Panc1 (cell line): ENCODE data around the gene SPATC1L. TPM values are rescaled to one million over a fixed set of nuclear protein-coding genes. Genes with fewer than 3 reads are reported as not detected.

ENCODE experiments used
- ATAC-seq: fragments of 200-7000 bp; cut with Tn5 transposase; 2 replicates; pipeline ENCODE4 v1.9.1; 2020; ENCODE audit warnings: mild to moderate bottlenecking, moderate library complexity
- BruUV-seq: library from RNA; stranded (reverse); fragments of 400-500 nt; replicated peaks from 2 replicates; lab custom pipeline; 2021; lab: Mats Ljungman, UMichigan
- CTCF ChIA-PET: fragments of 300-600 bp; sonication (Branson Sonifier 250); formaldehyde crosslinking; loops from one replicate; lab custom pipeline; 2022; ENCODE audit warnings: antibody characterized with exemption; lab: Charles Lee
- POLR2A ChIA-PET: fragments of 300-600 bp; sonication (Branson Sonifier 250); formaldehyde crosslinking; loops from one replicate; lab custom pipeline; 2022; ENCODE audit warnings: antibody characterized with exemption; lab: Charles Lee
- DNase-seq: peaks from one replicate; pipeline ENCODE4 v3.0.0-alpha.2; 2010; ENCODE audit warnings: low read depth, low spot score
- H3K27ac ChIP-seq: 2 replicates; pipeline ENCODE4 v1.5.1; 2011; ENCODE audit warnings: mild to moderate bottlenecking, low read length, inconsistent platforms
- H3K27me3 ChIP-seq: fragments of 200-500 bp; sonication (Bioruptor generic); 2 replicates; pipeline ENCODE4 v1.6.0; 2014; ENCODE audit warnings: low read length, inconsistent platforms; ENCODE audit not compliant: control insufficient read depth, insufficient read depth
- H3K36me3 ChIP-seq: fragments of 200-500 bp; sonication (Bioruptor generic); 2 replicates; pipeline ENCODE4 v1.5.1; 2014; ENCODE audit warnings: inconsistent platforms, mild to moderate bottlenecking, low read length, moderate library complexity; ENCODE audit not compliant: control insufficient read depth, insufficient read depth
- H3K4me1 ChIP-seq: 2 replicates; pipeline ENCODE4 v1.5.1; 2011; ENCODE audit warnings: inconsistent platforms, mild to moderate bottlenecking, low read length, moderate library complexity; ENCODE audit not compliant: control insufficient read depth, insufficient read depth
- H3K4me3 ChIP-seq, 2 experiments: 2 replicates each; pipeline ENCODE4 v1.5.1; 2011 to 2012; ENCODE audit warnings: low read depth in 2 of 2, low read length in 2 of 2, mild to moderate bottlenecking in 2 of 2, inconsistent platforms in 1 of 2, moderate library complexity in 1 of 2
- H3K9me3 ChIP-seq: fragments of 200-500 bp; sonication (Bioruptor generic); 2 replicates; pipeline ENCODE4 v1.5.1; 2014; ENCODE audit warnings: low read depth, mild to moderate bottlenecking, inconsistent platforms, low read length, moderate library complexity; ENCODE audit not compliant: control insufficient read depth, insufficient read depth
- CTCF ChIP-seq: fragments of 450-650 bp; IDR thresholded peaks from 2 replicates; pipeline ENCODE4 v1.5.1; 2017; ENCODE audit warnings: mild to moderate bottlenecking
- POLR2AphosphoS5 ChIP-seq: IDR thresholded peaks from 2 replicates; pipeline ENCODE4 v1.6.1; 2012; ENCODE audit warnings: mild to moderate bottlenecking, low read depth, low read length, moderate library complexity
- REST ChIP-seq, 2 experiments: IDR thresholded peaks; 2 replicates each; pipeline ENCODE4 v1.6.1; 2011 to 2012; ENCODE audit warnings: low read depth in 2 of 2, control low read depth in 1 of 2, low read length in 1 of 2, mild to moderate bottlenecking in 1 of 2, moderate library complexity in 1 of 2; ENCODE audit not compliant: insufficient read depth in 1 of 2
- SIN3A ChIP-seq: IDR thresholded peaks from 2 replicates; pipeline ENCODE4 v1.6.1; 2012; ENCODE audit warnings: low read depth, mild to moderate bottlenecking, low read length, moderate library complexity, borderline replicate concordance; ENCODE audit not compliant: insufficient read depth
- TCF7L2 ChIP-seq: IDR thresholded peaks from 2 replicates; pipeline ENCODE4 v1.6.1; 2011; ENCODE audit warnings: mild to moderate bottlenecking, low read depth, low read length, inconsistent platforms
- in situ Hi-C: cut with HindIII; loops from 2 replicates; pipeline ENCODE4 v1.10.0; 2016; ENCODE audit warnings: low sequenced_read_pairs, low pct_unique_long_range_greater_than_20kb
- intact Hi-C: fragments of 100-400 bp; cut with micrococcal nuclease; formaldehyde crosslinking; loops from one replicate; pipeline ENCODE4 v1.10.0; 2022; ENCODE audit not compliant: unreplicated experiment
- total RNA-seq: library from RNA; stranded (reverse); gene quantifications from one replicate; pipeline ENCODE4 v1.2.1, GENCODE V29; 2021; ENCODE audit not compliant: unreplicated experiment

SPATC1L gene
- total RNA-seq, 1 experiment from 2014 or later: 0.26 TPM

DNA sequence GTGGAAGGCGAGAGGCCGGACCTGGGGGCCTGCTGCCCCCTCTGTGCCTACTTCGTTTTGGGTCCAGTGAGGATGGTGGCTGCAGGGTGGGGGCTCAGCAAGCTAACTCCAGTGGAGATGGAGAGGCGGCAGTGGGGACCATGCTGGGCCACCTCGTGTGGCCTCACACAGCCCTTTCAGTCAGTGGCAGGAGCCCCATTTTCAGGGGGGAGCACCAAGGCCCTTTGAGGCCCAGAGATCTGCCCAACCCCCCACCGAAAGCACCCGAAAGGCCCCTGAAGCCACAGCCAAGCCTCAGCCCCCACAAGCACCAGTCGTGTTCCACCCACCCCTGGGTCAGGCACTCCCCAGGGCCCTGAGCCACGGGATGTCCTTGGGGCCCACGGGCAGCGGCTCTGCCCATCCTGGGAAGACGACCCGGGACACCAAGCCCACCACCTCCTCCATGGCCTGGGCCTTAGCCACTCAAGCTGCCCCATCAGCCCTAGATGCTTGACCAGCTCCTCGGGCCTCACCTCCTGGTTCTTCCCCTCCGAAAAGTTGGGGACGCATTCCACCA lies 29.2 kb downstream of the SPATC1L start:
- no peak for TF ChIP-seq TCF7L2
- TF ChIP-seq REST (IDR thresholded peaks at IDR 0.05; ENCODE audit: insufficient read depth in 1 of 2, low read depth in 2 of 2, low read length in 1 of 2): no peak
- no peak for TF ChIP-seq CTCF
- DNase-seq (no peak), ATAC-seq (no peak)
- H3K27ac ChIP-seq: no peak overlapping the region
- H3K36me3 ChIP-seq: no peaks in the 10 kb centered on the region
- no peak overlapping the region for H3K4me3 ChIP-seq
- H3K27me3 ChIP-seq: no peaks in the 10 kb centered on the region
- intact Hi-C loops (no loop called here), in situ Hi-C loops (no loop called here)
- no peaks in the 10 kb centered on the region for H3K9me3 ChIP-seq
- no peaks in the 10 kb centered on the region for H3K4me1 ChIP-seq
- BruUV-seq: no TSS peak
- ChIA-PET POLR2A (no interaction called here), CTCF (no interaction called here)

- no TSS peak for BruUV-seq
- Histone ChIP-seq H3K27me3 (no peaks in the 10 kb centered on the region), H3K4me1 (no peaks in the 10 kb centered on the region), H3K9me3 (no peaks in the 10 kb centered on the region), H3K36me3 (no peaks in the 10 kb centered on the region), H3K27ac (no peak overlapping the region), H3K4me3 (no peak overlapping the region)
- CTCF ChIA-PET: no interaction called here
- intact Hi-C loops: no loop called here
- TF ChIP-seq REST (IDR thresholded peaks at IDR 0.05; ENCODE audit: insufficient read depth in 1 of 2, low read depth in 2 of 2, low read length in 1 of 2): no peak
- no peak for TF ChIP-seq CTCF
- no peak for TF ChIP-seq SIN3A
- TF ChIP-seq TCF7L2: no peak
- TF ChIP-seq POLR2AphosphoS5: no peak
- DNase-seq: no peak
- no peak for ATAC-seq
- POLR2A ChIA-PET: no interaction called here
- in situ Hi-C loops: no loop called here
Observed at GRCh38 chr21:46154155-46154954, 29.9 kb downstream of the SPATC1L start.
